Aorta (tissue), 5 donors: ENCODE measurements around the gene GANAB. TPM values are rescaled to one million over a fixed set of nuclear protein-coding genes. Genes with fewer than 3 reads are reported as not detected.
A peak's percentile ranks its signal among the peaks of the same experiment; 100 is the strongest.

Source experiments
- ATAC-seq: fragments of 200-7000 bp; cut with Tn5 transposase; one replicate; pipeline ENCODE4 v1.9.1; 2022; ENCODE audit warnings: moderate library complexity; ENCODE audit not compliant: low FRiP score
- DNase-seq, 2 donors: peaks; one replicate each; pipeline ENCODE4 v3.0.0-alpha.2; 2020
- H3K27ac ChIP-seq, 2 donors: one replicate each; pipeline ENCODE4 v1.5.1; 2013; ENCODE audit warnings: low read length in 2 of 2, mild to moderate bottlenecking in 2 of 2, moderate library complexity in 2 of 2, control low read depth in 1 of 2, inconsistent platforms in 1 of 2, low read depth in 1 of 2
- H3K27me3 ChIP-seq, 2 donors: one replicate each; pipeline ENCODE4 v1.6.1; 2013; ENCODE audit warnings: control low read depth in 1 of 2, low read length in 1 of 2, mild to moderate bottlenecking in 1 of 2, moderate library complexity in 1 of 2; ENCODE audit not compliant: insufficient read depth in 2 of 2, control insufficient read depth in 1 of 2
- H3K36me3 ChIP-seq, 2 donors: one replicate each; pipeline ENCODE4 v1.6.1; 2013; ENCODE audit warnings: control low read depth in 1 of 2, low read length in 1 of 2, mild to moderate bottlenecking in 1 of 2; ENCODE audit not compliant: insufficient read depth in 2 of 2, control insufficient read depth in 1 of 2
- H3K4me1 ChIP-seq, 2 donors: one replicate each; pipeline ENCODE4 v1.6.1; 2013; ENCODE audit warnings: low read length in 2 of 2, control low read depth in 1 of 2, mild to moderate bottlenecking in 1 of 2, moderate library complexity in 1 of 2; ENCODE audit not compliant: insufficient read depth in 2 of 2, control insufficient read depth in 1 of 2
- H3K4me3 ChIP-seq, 2 donors: one replicate each; pipeline ENCODE4 v1.5.1; 2013; ENCODE audit warnings: low read length in 2 of 2, control low read depth in 1 of 2, mild to moderate bottlenecking in 1 of 2
- H3K9me3 ChIP-seq: one replicate; pipeline ENCODE4 v1.6.1; 2013; ENCODE audit warnings: mild to moderate bottlenecking, low read length; ENCODE audit not compliant: control insufficient read depth
- WGBS, 2 donors: extraction: QIAGEN DNeasy Blood & Tissue Kit; methylation state at CpG; one replicate each; pipeline ENCODE4 v1.1.7; 2013; 5-methylcytosine and 5-hydroxymethylcytosine counted together
- intact Hi-C, 2 donors: fragments of 100-400 bp; cut with DNase I; formaldehyde crosslinking; loops; one replicate each; pipeline versions ENCODE4 v1.14.2 to v1.15.0; 2022
- polyA plus RNA-seq, 2 donors: library from polyadenylated mRNA; stranded (reverse); fragments of 200-250 nt; gene quantifications; one replicate each; pipeline ENCODE4 v1.2.3, GENCODE V29; 2013
- total RNA-seq, 2 donors: library from RNA; stranded (reverse); fragmentation: NEBNext Ultra II Directional; extraction: Animal tissue kit (Norgen Biotek cat#: 25700); gene quantifications; one replicate each; pipeline ENCODE4 v1.2.1, GENCODE V29; 2021
- donor health status: healthy with polysubstance abuse.
- donor health status: Bipolar disorder and iron deficiency.
- donor health status: DM: no; HTN: no; CAD: no.
- donor health status: DM: no; HTN: no; CAD: no.
- donor health status: DM: yes; HTN: yes; CAD: no.

GANAB gene
- total and polyA plus RNA-seq, 4 donors: 41.2 to 206 (median 156) TPM

DNA sequence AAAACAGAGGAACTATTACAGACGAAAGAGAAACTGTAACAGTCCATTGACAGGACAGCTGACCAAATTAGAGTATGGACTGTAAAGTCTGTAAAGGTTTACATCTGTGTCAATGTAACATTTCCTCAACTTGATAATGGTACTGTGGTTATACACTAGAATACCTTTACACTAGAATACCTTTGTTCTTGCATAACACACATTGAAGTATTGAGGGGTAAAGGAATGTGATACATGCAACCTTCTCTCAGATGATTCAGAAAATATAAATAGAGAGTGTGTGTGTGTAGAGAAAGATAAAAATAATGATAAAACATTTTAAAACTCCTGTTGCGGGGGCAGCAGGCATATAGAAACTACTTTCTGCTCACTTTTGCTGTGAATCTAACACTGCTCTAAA, 67.2 kb downstream of the GANAB start:
- intact Hi-C loops: no loop called here
- DNase-seq: no peak
- Histone ChIP-seq H3K27me3 (no peaks in the 10 kb centered on the region), H3K27ac (no peak overlapping the region), H3K36me3 (no peaks in the 10 kb centered on the region), H3K9me3 (no peaks in the 10 kb centered on the region), H3K4me3 (no peak overlapping the region), H3K4me1 (no peaks in the 10 kb centered on the region)
- 80 to 86% methylated on average over 2 of the region's 2 CpGs for WGBS, 2 donors
- ATAC-seq: no peak

GRCh38 chr11:62578541-62578940, 67.9 kb downstream of the GANAB start:
- intact Hi-C loops: no loop called here
- WGBS, 2 donors: 94 to 96% methylated on average over 11 of the region's 11 CpGs
- ATAC-seq: no peak

DNA sequence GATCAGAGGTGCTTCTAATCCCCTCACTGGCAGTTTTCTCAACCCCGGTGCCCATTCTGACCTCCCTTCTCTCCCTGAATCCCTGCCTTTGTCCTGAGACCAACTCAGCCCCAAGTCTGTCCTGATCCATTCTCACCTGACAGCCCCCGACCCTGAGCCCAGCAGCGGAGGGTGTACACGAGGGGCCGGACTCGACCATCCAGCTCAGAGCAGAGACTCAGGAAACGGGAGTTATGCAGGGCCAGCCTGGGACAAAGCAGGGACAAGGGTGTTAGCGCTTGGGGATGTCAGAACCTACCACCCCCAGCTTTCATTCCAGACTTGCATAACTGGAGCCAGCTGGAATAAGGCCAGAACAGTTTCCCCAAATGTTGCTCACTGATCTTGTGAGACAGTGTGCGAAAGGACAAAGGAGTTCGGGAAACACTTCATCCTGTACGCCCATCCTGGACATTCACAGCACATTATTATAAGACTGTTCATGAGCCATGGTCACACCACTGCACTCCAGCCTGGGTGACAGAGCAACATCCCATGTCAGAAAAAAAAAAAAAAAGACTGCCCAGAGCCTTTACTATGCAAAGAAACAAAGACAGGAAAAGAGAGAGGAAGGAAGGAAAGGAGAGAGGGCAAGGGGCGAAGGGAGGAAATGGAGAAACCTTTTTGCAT, 69.2 kb downstream of the GANAB start:
- DNase-seq (no peak), ATAC-seq (no peak)
- no peaks in the 10 kb centered on the region for H3K27me3 ChIP-seq
- H3K36me3 ChIP-seq: no peaks in the 10 kb centered on the region
- no peaks in the 10 kb centered on the region for H3K9me3 ChIP-seq
- intact Hi-C loops: no loop called here
- no peak overlapping the region for H3K4me3 ChIP-seq
- no peaks in the 10 kb centered on the region for H3K4me1 ChIP-seq
- 77% methylated on average over 12 of the region's 12 CpGs for WGBS, 2 donors
- H3K27ac ChIP-seq: no peak overlapping the region

More at GRCh38 chr11:62578541-62578940, 67.9 kb downstream of the GANAB start:
- H3K27ac ChIP-seq: no peak overlapping the region
- H3K9me3 ChIP-seq: no peaks in the 10 kb centered on the region
- no peak overlapping the region for H3K4me3 ChIP-seq
- H3K36me3 ChIP-seq: no peaks in the 10 kb centered on the region
- no peak for DNase-seq
- H3K27me3 ChIP-seq: no peaks in the 10 kb centered on the region
- H3K4me1 ChIP-seq: no peaks in the 10 kb centered on the region

DNA sequence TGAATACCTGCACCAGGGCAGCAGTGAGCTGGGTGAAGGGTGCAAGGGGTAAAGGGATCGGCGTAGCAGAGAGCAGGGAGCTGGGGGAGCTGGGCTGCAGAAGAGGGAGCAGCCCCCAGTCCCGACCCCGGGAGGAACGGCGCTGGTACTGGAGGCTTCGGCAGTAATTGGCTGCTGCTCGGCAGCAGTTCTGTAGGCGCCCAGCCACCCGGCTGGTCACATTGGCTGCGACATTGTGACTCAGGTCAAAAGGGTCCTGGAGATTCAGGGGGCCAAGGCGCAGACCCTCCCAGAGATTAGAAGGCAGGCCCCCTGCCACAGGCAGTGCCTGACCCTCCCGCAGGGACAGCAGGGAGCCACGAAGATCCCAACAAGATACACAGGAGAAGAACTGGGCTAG, 70.6 kb downstream of the GANAB start:
- 84 to 88% methylated on average over 14 of the region's 14 CpGs for WGBS, 2 donors

DNA sequence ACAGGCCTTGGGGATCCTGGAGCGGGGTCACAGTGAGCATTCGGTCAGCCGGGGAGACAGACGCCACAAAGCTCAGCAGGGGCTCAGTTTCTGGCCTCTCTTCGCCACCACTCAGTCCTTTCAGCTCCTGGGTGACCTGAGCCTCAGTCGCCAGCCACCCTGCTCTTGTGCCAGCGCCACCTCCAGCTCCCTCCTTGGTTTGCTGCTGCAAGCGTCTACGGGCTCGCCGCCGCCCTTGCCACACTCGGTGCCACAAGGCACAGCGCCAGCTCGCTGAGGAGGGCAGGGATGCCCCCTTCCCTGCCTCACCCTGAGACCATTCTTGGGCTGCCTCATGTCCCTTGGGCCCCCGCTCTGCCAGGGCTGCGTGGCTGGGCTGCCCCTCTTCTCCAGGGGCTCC, 71.3 kb downstream of the GANAB start:
- intact Hi-C loops: no loop called here
- 13% methylated on average over 17 of the region's 17 CpGs for WGBS, 2 donors
- Histone ChIP-seq H3K27ac (peak overlapping the region in 1 of 2 donors; percentile 34), H3K36me3 (peaks cover 0 to 5% of the 10 kb centered on the region in 2 donors), H3K4me3 (peak overlapping the region; percentile 24 to 52), H3K27me3 (no peaks in the 10 kb centered on the region), H3K9me3 (no peaks in the 10 kb centered on the region), H3K4me1 (no peaks in the 10 kb centered on the region)
- peak in 1 of 2 donors; percentile 56 for DNase-seq
- ATAC-seq: no peak

More for the DNA sequence above, 70.6 kb downstream of the GANAB start:
- Histone ChIP-seq H3K36me3 (peaks cover 0 to 5% of the 10 kb centered on the region in 2 donors), H3K4me1 (no peaks in the 10 kb centered on the region), H3K9me3 (no peaks in the 10 kb centered on the region), H3K27me3 (no peaks in the 10 kb centered on the region), H3K4me3 (no peak overlapping the region), H3K27ac (no peak overlapping the region)
- ATAC-seq (no peak), DNase-seq (peak in 1 of 2 donors; percentile 42)
- intact Hi-C loops: no loop called here

Other genes starting within 250 kb of the GANAB start
- gene SCGB1A1, start 227.6 kb downstream of the GANAB start, total RNA-seq: not detected
- gene SCGB1A1, start 227.6 kb downstream of the GANAB start, polyA plus RNA-seq: 1 to 10 TPM in 1 of 2 donors, under 1 TPM in 1; 0.61 to 5.0 TPM
- gene AHNAK, start 99.8 kb downstream of the GANAB start, total RNA-seq: 1,000 to 10,000 TPM; 1,149 to 1,263 TPM
- gene AHNAK, start 99.8 kb downstream of the GANAB start, polyA plus RNA-seq: 100 to 1,000 TPM; 146 to 237 TPM
- gene EEF1G, start 72.7 kb downstream of the GANAB start, total RNA-seq: 100 to 1,000 TPM; 787 to 987 TPM
- 1,000 to 10,000 TPM; 1,251 to 1,857 TPM for gene EEF1G, start 72.7 kb downstream of the GANAB start, polyA plus RNA-seq
- 10 to 100 TPM; 14.8 to 14.9 TPM for gene TUT1, start 55.1 kb downstream of the GANAB start, total RNA-seq
- gene TUT1, start 55.1 kb downstream of the GANAB start, polyA plus RNA-seq: 10 to 100 TPM in 1 of 2 donors, 1 to 10 TPM in 1; 1.6 to 10.8 TPM
- 10 to 100 TPM; 80.1 to 87.9 TPM for gene MTA2, start 44.7 kb downstream of the GANAB start, total RNA-seq
- gene MTA2, start 44.7 kb downstream of the GANAB start, polyA plus RNA-seq: 10 to 100 TPM; 13.5 to 40.3 TPM
- 100 to 1,000 TPM in 1 of 2 donors, 10 to 100 TPM in 1; 93.7 to 134 TPM for gene EML3, start 33.8 kb downstream of the GANAB start, total RNA-seq
- 100 to 1,000 TPM in 1 of 2 donors, 10 to 100 TPM in 1; 15.7 to 182 TPM for gene EML3, start 33.8 kb downstream of the GANAB start, polyA plus RNA-seq
- 10 to 100 TPM in 1 of 2 donors, 1 to 10 TPM in 1; 9.0 to 15.6 TPM for gene ROM1, start 33.4 kb downstream of the GANAB start, total RNA-seq
- gene ROM1, start 33.4 kb downstream of the GANAB start, polyA plus RNA-seq: 10 to 100 TPM; 33.2 to 33.9 TPM
- gene B3GAT3, start 24.6 kb downstream of the GANAB start, total RNA-seq: 10 to 100 TPM; 26.7 to 39.7 TPM
- 10 to 100 TPM; 12.6 to 45.2 TPM for gene B3GAT3, start 24.6 kb downstream of the GANAB start, polyA plus RNA-seq
- 10 to 100 TPM; 12.5 to 13.3 TPM for gene INTS5, start 6.7 kb upstream of the GANAB start, total RNA-seq
- 1 to 10 TPM; 3.8 to 6.2 TPM for gene INTS5, start 6.7 kb upstream of the GANAB start, polyA plus RNA-seq
- 10 to 100 TPM; 23.1 to 27.7 TPM for gene C11orf98, start 18.6 kb upstream of the GANAB start, total RNA-seq
- gene C11orf98, start 18.6 kb upstream of the GANAB start, polyA plus RNA-seq: 100 to 1,000 TPM in 1 of 2 donors, 10 to 100 TPM in 1; 79.3 to 121 TPM
- 10 to 100 TPM; 11.1 to 11.7 TPM for gene CSKMT, start 18.7 kb upstream of the GANAB start, total RNA-seq
- gene CSKMT, start 18.7 kb upstream of the GANAB start, polyA plus RNA-seq: 10 to 100 TPM in 1 of 2 donors, 1 to 10 TPM in 1; 8.8 to 16.3 TPM
- 1 to 10 TPM; 3.0 to 4.8 TPM for gene UQCC3, start 25.1 kb upstream of the GANAB start, total RNA-seq
- gene UQCC3, start 25.1 kb upstream of the GANAB start, polyA plus RNA-seq: 10 to 100 TPM in 1 of 2 donors, 1 to 10 TPM in 1; 5.8 to 12.7 TPM
- 1 to 10 TPM; 3.6 to 8.6 TPM for gene LBHD1, start 25.7 kb upstream of the GANAB start, total RNA-seq
- 1 to 10 TPM; 2.3 to 7.6 TPM for gene LBHD1, start 25.7 kb upstream of the GANAB start, polyA plus RNA-seq
- gene UBXN1, start 32.5 kb upstream of the GANAB start, total RNA-seq: 10 to 100 TPM; 84.1 to 85.4 TPM
- 100 to 1,000 TPM; 186 to 224 TPM for gene UBXN1, start 32.5 kb upstream of the GANAB start, polyA plus RNA-seq
- gene LRRN4CL, start 42.9 kb upstream of the GANAB start, total RNA-seq: 10 to 100 TPM in 1 of 2 donors, 1 to 10 TPM in 1; 8.5 to 24.5 TPM
- under 1 TPM in 1 of 2 donors, not detected in 1; 0.10 TPM for gene LRRN4CL, start 42.9 kb upstream of the GANAB start, polyA plus RNA-seq
- gene BSCL2, start 60.8 kb upstream of the GANAB start, total RNA-seq: 10 to 100 TPM; 22.3 to 31.5 TPM
- gene BSCL2, start 60.8 kb upstream of the GANAB start, polyA plus RNA-seq: 10 to 100 TPM; 38.7 to 61.8 TPM
- not detected for gene GNG3, start 61.1 kb upstream of the GANAB start, total RNA-seq
- gene GNG3, start 61.1 kb upstream of the GANAB start, polyA plus RNA-seq: under 1 TPM in 1 of 2 donors, not detected in 1; 0.33 TPM
- gene HNRNPUL2, start 80.8 kb upstream of the GANAB start, total RNA-seq: 10 to 100 TPM; 46.9 to 47.2 TPM
- gene HNRNPUL2, start 80.8 kb upstream of the GANAB start, polyA plus RNA-seq: 10 to 100 TPM; 31.5 to 43.6 TPM
- 10 to 100 TPM; 21.1 to 32.4 TPM for gene TTC9C, start 81.9 kb upstream of the GANAB start, total RNA-seq
- 10 to 100 TPM; 17.3 to 40.7 TPM for gene TTC9C, start 81.9 kb upstream of the GANAB start, polyA plus RNA-seq
- gene ZBTB3, start 107.5 kb upstream of the GANAB start, total RNA-seq: 1 to 10 TPM; 9.7 to 9.8 TPM
- gene ZBTB3, start 107.5 kb upstream of the GANAB start, polyA plus RNA-seq: 1 to 10 TPM; 2.9 to 3.9 TPM
- gene POLR2G, start 115.0 kb upstream of the GANAB start, total RNA-seq: 10 to 100 TPM; 40.0 to 50.3 TPM
- 100 to 1,000 TPM in 1 of 2 donors, 10 to 100 TPM in 1; 80.4 to 109 TPM for gene POLR2G, start 115.0 kb upstream of the GANAB start, polyA plus RNA-seq
- gene TAF6L, start 124.8 kb upstream of the GANAB start, total RNA-seq: 10 to 100 TPM; 13.2 to 21.3 TPM
- gene TAF6L, start 124.8 kb upstream of the GANAB start, polyA plus RNA-seq: 10 to 100 TPM; 14.5 to 43.5 TPM
- gene TMEM179B, start 140.8 kb upstream of the GANAB start, total RNA-seq: 10 to 100 TPM; 26.8 to 31.0 TPM
- 10 to 100 TPM; 29.2 to 55.9 TPM for gene TMEM179B, start 140.8 kb upstream of the GANAB start, polyA plus RNA-seq
- 10 to 100 TPM in 1 of 2 donors, 1 to 10 TPM in 1; 6.0 to 12.6 TPM for gene TMEM223, start 145.4 kb upstream of the GANAB start, total RNA-seq
- 10 to 100 TPM; 10.4 to 10.6 TPM for gene TMEM223, start 145.4 kb upstream of the GANAB start, polyA plus RNA-seq
- 10 to 100 TPM; 82.4 to 99.9 TPM for gene NXF1, start 158.8 kb upstream of the GANAB start, total RNA-seq
- 100 to 1,000 TPM in 1 of 2 donors, 10 to 100 TPM in 1; 26.8 to 455 TPM for gene NXF1, start 158.8 kb upstream of the GANAB start, polyA plus RNA-seq
- 10 to 100 TPM; 42.6 to 46.4 TPM for gene STX5, start 185.4 kb upstream of the GANAB start, total RNA-seq
- gene STX5, start 185.4 kb upstream of the GANAB start, polyA plus RNA-seq: 10 to 100 TPM; 19.2 to 44.0 TPM
- gene TEX54, start 186.2 kb upstream of the GANAB start, total RNA-seq: not detected
- 1 to 10 TPM in 1 of 2 donors, not detected in 1; 5.5 TPM for gene TEX54, start 186.2 kb upstream of the GANAB start, polyA plus RNA-seq
- gene WDR74, start 193.0 kb upstream of the GANAB start, total RNA-seq: 10 to 100 TPM; 35.4 to 42.9 TPM
- gene WDR74, start 193.0 kb upstream of the GANAB start, polyA plus RNA-seq: 10 to 100 TPM; 13.5 to 53.9 TPM
- gene SLC3A2, start 234.3 kb upstream of the GANAB start, total RNA-seq: 100 to 1,000 TPM in 1 of 2 donors, 10 to 100 TPM in 1; 98.6 to 107 TPM
- 10 to 100 TPM; 31.8 to 74.8 TPM for gene SLC3A2, start 234.3 kb upstream of the GANAB start, polyA plus RNA-seq